Right lobe of liver (tissue), 6 donors: ENCODE data around the gene PROK1. TPM values are rescaled to one million over a fixed set of nuclear protein-coding genes. Genes with fewer than 3 reads are reported as not detected.
A peak's percentile ranks its signal among the peaks of the same experiment; 100 is the strongest.

Experiments used
- ATAC-seq, 4 donors: fragments of 200-7000 bp; cut with Tn5 transposase; one replicate each; pipeline ENCODE4 v1.9.1; 2020; ENCODE audit warnings: mild to moderate bottlenecking in 4 of 4, moderate library complexity in 4 of 4
- DNase-seq, 3 donors: peaks; one replicate each; pipeline ENCODE4 v3.0.0-alpha.2; 2020
- H3K27ac ChIP-seq, 3 donors: fragments of 200-600 bp; one replicate each; pipeline ENCODE4 v1.8.0; 2022
- H3K27me3 ChIP-seq, 2 donors: fragments of 200-600 bp; one replicate each; pipeline ENCODE4 v1.8.0; 2022
- H3K36me3 ChIP-seq, 4 donors: fragments of 200-600 bp; sonication (generic) in 1 of 4; one replicate each; pipeline versions ENCODE4 v1.5.1 to v1.8.0; 2017 to 2022; ENCODE audit warnings: control low read depth in 1 of 4
- H3K4me1 ChIP-seq, 4 donors: fragments of 200-600 bp; sonication (generic) in 1 of 4; one replicate each; pipeline versions ENCODE4 v1.5.1 to v1.8.0; 2017 to 2022; ENCODE audit warnings: control low read depth in 1 of 4
- H3K4me3 ChIP-seq, 3 donors: fragments of 200-600 bp; one replicate each; pipeline ENCODE4 v1.8.0; 2022
- H3K9me3 ChIP-seq, 4 donors: fragments of 200-600 bp; sonication (generic) in 1 of 4; one replicate each; pipeline versions ENCODE4 v1.5.1 to v1.8.0; 2017 to 2022; ENCODE audit warnings: control low read depth in 1 of 4
- CTCF ChIP-seq, 4 donors: fragments of 200-600 bp in 3 of 4; fragments of 450-650 bp in 1 of 4; IDR thresholded peaks; one replicate each; pipeline versions ENCODE4 v1.5.1 to v1.8.0; 2016 to 2022; ENCODE audit warnings: antibody characterized with exemption in 4 of 4, mild to moderate bottlenecking in 2 of 4
- POLR2A ChIP-seq: fragments of 450-650 bp; IDR thresholded peaks from one replicate; pipeline ENCODE4 v1.6.1; 2017; ENCODE audit warnings: antibody characterized with exemption, mild to moderate bottlenecking
- WGBS: methylation state at CpG from one replicate; pipeline ENCODE4 v1.1.6; 2018; ENCODE audit warnings: low coverage, low lambda C conversion rate; ENCODE audit not compliant: insufficient coverage; ENCODE audit errors: missing lambda C conversion rate; 5-methylcytosine and 5-hydroxymethylcytosine counted together
- intact Hi-C, 2 donors: fragments of 100-400 bp; cut with DNase I; formaldehyde crosslinking; loops; one replicate each; pipeline versions ENCODE4 v1.11.2 to v1.14.1; 2022
- total RNA-seq, 6 experiments: library from RNA; depleted of rRNA in 2 of 6; stranded (reverse); fragments of >200 nt in 2 of 6; fragmentation: NEBNext Ultra II Directional in 3 of 6; extraction: Animal tissue kit (Norgen Biotek cat#: 25700) in 3 of 6; gene quantifications; one replicate each; pipeline versions ENCODE4 v1.1.0 to v1.2.4, GENCODE V29; 2016 to 2023
- donor health status: DM: no; HTN: yes; CAD: no.
- donor health status: DM: no; HTN: no; CAD: no.
- donor health status: DM: no; HTN: no; CAD: no.
- donor health status: DM: no; HTN: yes; CAD: no.
- donor health status: DM: no; HTN: yes; CAD: no.

The PROK1 gene
- total RNA-seq, 6 experiments from 2014 or later = not detected

- Histone ChIP-seq H3K36me3 (no peaks in the 10 kb centered on the region), H3K27me3 (no peaks in the 10 kb centered on the region), H3K4me1 (no peaks in the 10 kb centered on the region), H3K27ac (no peak overlapping the region), H3K9me3 (no peaks in the 10 kb centered on the region), H3K4me3 (no peak overlapping the region)
- TF ChIP-seq POLR2A = no peak
- TF ChIP-seq CTCF (IDR thresholded peaks at IDR 0.05) = no peak
- intact Hi-C loops = no loop called here
- 83% methylated on average over 2 of the region's 4 CpGs for WGBS
- ATAC-seq (no peak), DNase-seq (no peak)
These were observed 29.6 kb downstream of the PROK1 start for GRCh38 chr1:110480356-110481096.

GRCh38 chr1:110481968-110482623, 31.1 kb downstream of the PROK1 start:
- Histone ChIP-seq H3K27ac (no peak overlapping the region), H3K27me3 (no peaks in the 10 kb centered on the region), H3K4me1 (no peaks in the 10 kb centered on the region), H3K4me3 (no peak overlapping the region), H3K9me3 (no peaks in the 10 kb centered on the region), H3K36me3 (no peaks in the 10 kb centered on the region)
- ATAC-seq = peak in 1 of 4 donors; percentile 43
- TF ChIP-seq CTCF (IDR thresholded peaks at IDR 0.05) = no peak
- no peak for TF ChIP-seq POLR2A
- intact Hi-C loops = no loop called here
- DNase-seq = no peak
- WGBS = 43% methylated on average over 12 of the region's 12 CpGs

GRCh38 chr1:110482662-110483307, 31.8 kb downstream of the PROK1 start:
- Histone ChIP-seq H3K4me1 (no peaks in the 10 kb centered on the region), H3K9me3 (no peaks in the 10 kb centered on the region), H3K27me3 (no peaks in the 10 kb centered on the region), H3K36me3 (no peaks in the 10 kb centered on the region), H3K27ac (no peak overlapping the region), H3K4me3 (no peak overlapping the region)
- peak in 2 of 4 donors; percentile 14 to 16 for ATAC-seq
- intact Hi-C loops = no loop called here
- no peak for DNase-seq
- no peak for TF ChIP-seq CTCF (IDR thresholded peaks at IDR 0.05)
- TF ChIP-seq POLR2A = no peak
- WGBS = 30% methylated on average over 3 of the region's 18 CpGs

GRCh38 chr1:110483308-110483685, 32.3 kb downstream of the PROK1 start:
- Histone ChIP-seq H3K4me1 (no peaks in the 10 kb centered on the region), H3K27me3 (no peaks in the 10 kb centered on the region), H3K9me3 (no peaks in the 10 kb centered on the region), H3K4me3 (no peak overlapping the region), H3K36me3 (no peaks in the 10 kb centered on the region), H3K27ac (no peak overlapping the region)
- TF ChIP-seq POLR2A (no peak), CTCF (IDR thresholded peaks at IDR 0.05) (no peak)
- DNase-seq (no peak), ATAC-seq (no peak)
- intact Hi-C loops = no loop called here
- 50% methylated on average over 8 of the region's 9 CpGs for WGBS
